GM23338 (cell line): Measurements from ENCODE around the gene ZCCHC2. TPM values are rescaled to one million over a fixed set of nuclear protein-coding genes. Genes with fewer than 3 reads are reported as not detected.

Experiments
- ATAC-seq: fragments of 200-7000 bp; cut with Tn5 transposase; 3 replicates; pipeline ENCODE4 v1.9.1; 2020
- DNase-seq: peaks from one replicate; pipeline ENCODE4 v3.0.0-alpha.2; 2015; ENCODE audit warnings: low spot score
- H2AFZ ChIP-seq: fragments of 200-600 bp; sonication (generic); 2 replicates; pipeline ENCODE4 v1.8.0; 2016; ENCODE audit warnings: antibody characterized with exemption, mild to moderate bottlenecking, moderate library complexity
- H3F3A ChIP-seq: fragments of 200-600 bp; sonication (generic); replicated peaks from 2 replicates; pipeline ENCODE4 v1.8.0; 2017; ENCODE audit warnings: antibody characterized with exemption, mixed run types, low read depth
- H3K27ac ChIP-seq: fragments of 200-600 bp; sonication (generic); 2 replicates; pipeline ENCODE4 v1.6.1; 2016; ENCODE audit warnings: low read depth
- H3K27me3 ChIP-seq: fragments of 200-600 bp; sonication (generic); 2 replicates; pipeline ENCODE4 v1.8.0; 2016; ENCODE audit warnings: mild to moderate bottlenecking, mixed run types, moderate library complexity; ENCODE audit not compliant: insufficient read depth
- H3K36me3 ChIP-seq: fragments of 200-600 bp; sonication (generic); 2 replicates; pipeline ENCODE4 v1.8.0; 2016; ENCODE audit warnings: mild to moderate bottlenecking; ENCODE audit not compliant: insufficient read depth
- H3K4me1 ChIP-seq: fragments of 200-600 bp; sonication (generic); 2 replicates; pipeline ENCODE4 v1.8.0; 2016; ENCODE audit warnings: mild to moderate bottlenecking, moderate library complexity; ENCODE audit not compliant: insufficient read depth
- H3K4me2 ChIP-seq: fragments of 200-600 bp; sonication (generic); 2 replicates; pipeline ENCODE4 v1.7.1; 2017; ENCODE audit warnings: mixed run types
- H3K4me3 ChIP-seq: fragments of 200-600 bp; sonication (generic); 2 replicates; pipeline ENCODE4 v1.6.1; 2016; ENCODE audit warnings: mixed run types
- H3K79me2 ChIP-seq: fragments of 200-600 bp; sonication (generic); replicated peaks from 2 replicates; pipeline ENCODE4 v1.8.0; 2017; ENCODE audit warnings: mild to moderate bottlenecking; ENCODE audit not compliant: insufficient read depth
- H3K9me2 ChIP-seq: fragments of 200-600 bp; sonication (generic); 2 replicates; pipeline ENCODE4 v1.8.0; 2017; ENCODE audit not compliant: insufficient read depth
- H4K20me1 ChIP-seq: fragments of 200-600 bp; sonication (generic); replicated peaks from 2 replicates; pipeline ENCODE4 v1.8.0; 2017; ENCODE audit warnings: mild to moderate bottlenecking; ENCODE audit not compliant: insufficient read depth
- H3K27ac Mint-ChIP-seq: 2 replicates; pipeline ENCODE4 v1.8.0; 2020; ENCODE audit warnings: inconsistent platforms, mild to moderate bottlenecking, moderate library complexity, mixed read lengths
- H3K27me3 Mint-ChIP-seq: 3 replicates; pipeline ENCODE4 v1.8.0; 2022; ENCODE audit warnings: low read depth, mild to moderate bottlenecking, moderate library complexity, mixed read lengths, inconsistent platforms; ENCODE audit not compliant: insufficient read depth, poor library complexity
- H3K36me3 Mint-ChIP-seq: 3 replicates; pipeline ENCODE4 v1.8.0; 2021; ENCODE audit warnings: low read depth, mild to moderate bottlenecking, inconsistent platforms, moderate library complexity, mixed read lengths
- H3K4me1 Mint-ChIP-seq: 3 replicates; pipeline ENCODE4 v1.8.0; 2020; ENCODE audit warnings: mild to moderate bottlenecking, inconsistent platforms, mixed read lengths
- H3K4me3 Mint-ChIP-seq: 3 replicates; pipeline ENCODE4 v1.8.0; 2021; ENCODE audit warnings: moderate library complexity, mild to moderate bottlenecking, inconsistent platforms, mixed read lengths
- H3K9me3 Mint-ChIP-seq: 3 replicates; pipeline ENCODE4 v1.8.0; 2020; ENCODE audit warnings: moderate library complexity, mild to moderate bottlenecking, inconsistent platforms, mixed read lengths
- CTCF ChIP-seq, 2 experiments: fragments of 200-600 bp in 1 of 2; sonication (generic) in 1 of 2; conservative IDR thresholded peaks; 2 replicates each; pipeline versions ENCODE4 v1.5.1 to v1.6.1; 2016 to 2017; ENCODE audit warnings: antibody characterized with exemption in 2 of 2, low read depth in 2 of 2, mild to moderate bottlenecking in 2 of 2, moderate library complexity in 1 of 2
- ETS1 ChIP-seq: IDR thresholded peaks from 2 replicates; pipeline ENCODE4 v1.6.1; 2016; ENCODE audit warnings: antibody characterized with exemption
- EZH2 ChIP-seq: fragments of 200-600 bp; sonication (generic); IDR thresholded peaks from one replicate; pipeline ENCODE4 v1.8.0; 2017; ENCODE audit warnings: antibody characterized with exemption, mild to moderate bottlenecking, low read depth; ENCODE audit not compliant: unreplicated experiment
- EZH2phosphoT487 ChIP-seq: fragments of 200-600 bp; sonication (generic); IDR thresholded peaks from one replicate; pipeline ENCODE4 v1.8.1; 2018; ENCODE audit warnings: antibody characterized with exemption; ENCODE audit not compliant: unreplicated experiment
- JUNB ChIP-seq: IDR thresholded peaks from one replicate; pipeline ENCODE4 v1.6.1; 2016; ENCODE audit warnings: antibody characterized with exemption; ENCODE audit not compliant: unreplicated experiment
- NANOG ChIP-seq: IDR thresholded peaks from 2 replicates; pipeline ENCODE4 v1.6.1; 2016; ENCODE audit warnings: antibody characterized with exemption, borderline replicate concordance
- POLR2AphosphoS5 ChIP-seq: IDR thresholded peaks from 2 replicates; pipeline ENCODE4 v1.6.1; 2016; ENCODE audit warnings: antibody characterized with exemption, low read depth
- REST ChIP-seq: IDR thresholded peaks from one replicate; pipeline ENCODE4 v1.6.1; 2018; ENCODE audit warnings: antibody characterized with exemption; ENCODE audit not compliant: unreplicated experiment
- STAT1 ChIP-seq: IDR thresholded peaks from one replicate; pipeline ENCODE4 v1.6.1; 2016; ENCODE audit warnings: antibody characterized with exemption; ENCODE audit not compliant: unreplicated experiment
- ZNF114 ChIP-seq: fragments of 250-450 bp; sonication (Bioruptor Pico); IDR thresholded peaks from 2 replicates; pipeline ENCODE4 v1.5.0; 2020; ENCODE audit warnings: mild to moderate bottlenecking, moderate library complexity
- ZNF331 ChIP-seq: fragments of 250-450 bp; sonication (Bioruptor Pico); IDR thresholded peaks from 2 replicates; pipeline ENCODE4 v1.5.0; 2020; ENCODE audit warnings: low read depth, mild to moderate bottlenecking, moderate library complexity
- ZNF462 ChIP-seq: fragments of 250-450 bp; sonication (Bioruptor Pico); IDR thresholded peaks from 2 replicates; pipeline ENCODE4 v1.5.0; 2020; ENCODE audit warnings: mild to moderate bottlenecking, moderate library complexity
- polyA plus RNA-seq: library from polyadenylated mRNA; unstranded; fragments of >200 nt; fragmentation: Nextera tagmentation; extraction: Ambion mirVana; gene quantifications from 2 replicates; pipeline ENCODE4 v1.2.1, GENCODE V29; 2016
- total RNA-seq: library from RNA; depleted of rRNA; stranded (reverse); fragments of >200 nt; shearing (Covaris generic); gene quantifications from 2 replicates; pipeline ENCODE4 v1.2.3, GENCODE V29; 2014

The ZCCHC2 gene
- total and polyA plus RNA-seq, 2 experiments from 2014 or later = 5.4 to 15.4 TPM

- H3K27me3 Mint-ChIP-seq = peaks cover 2% of the 10 kb centered on the region
- H2AFZ ChIP-seq = peak overlapping the region; percentile 88; the same call in 1 of the 2 replicates
Measured at GRCh38 chr18:62500174-62500573, 22.7 kb upstream of the ZCCHC2 start.

More at GRCh38 chr18:62500174-62500573, 22.7 kb upstream of the ZCCHC2 start:
- Mint-ChIP-seq H3K27ac (no peak overlapping the region), H3K9me3 (no peaks in the 10 kb centered on the region; the same call in 2 of the 3 replicates), H3K4me1 (no peaks in the 10 kb centered on the region; the same call in 2 of the 3 replicates), H3K36me3 (no peaks in the 10 kb centered on the region), H3K4me3 (no peak overlapping the region)
- no peaks in the 10 kb centered on the region for H3F3A ChIP-seq
- H3K27me3 ChIP-seq = no peaks in the 10 kb centered on the region
- H3K9me2 ChIP-seq = no peaks in the 10 kb centered on the region
- DNase-seq = no peak
- no peaks in the 10 kb centered on the region for H4K20me1 ChIP-seq
- H3K27ac ChIP-seq = no peak overlapping the region
- no peak; the same call in 2 of the 3 replicates for ATAC-seq
- TF ChIP-seq ETS1 (no peak), JUNB (no peak), STAT1 (no peak), ZNF462 (no peak), POLR2AphosphoS5 (no peak), ZNF331 (CRISPR knock-in tag) (no peak), NANOG (no peak), ZNF114 (CRISPR knock-in tag) (no peak), REST (no peak), EZH2 (no peak), EZH2phosphoT487 (no peak), CTCF (conservative IDR thresholded peaks at IDR 0.05; ENCODE audit: low read depth in 2 of 2) (no peak)
- H3K4me1 ChIP-seq = no peaks in the 10 kb centered on the region
- H3K79me2 ChIP-seq = no peaks in the 10 kb centered on the region
- H3K4me3 ChIP-seq = no peak overlapping the region
- H3K36me3 ChIP-seq = no peaks in the 10 kb centered on the region
- no peak overlapping the region for H3K4me2 ChIP-seq
